ENCODE measurements around the gene SLC6A7.

SLC6A7 gene

DNA sequence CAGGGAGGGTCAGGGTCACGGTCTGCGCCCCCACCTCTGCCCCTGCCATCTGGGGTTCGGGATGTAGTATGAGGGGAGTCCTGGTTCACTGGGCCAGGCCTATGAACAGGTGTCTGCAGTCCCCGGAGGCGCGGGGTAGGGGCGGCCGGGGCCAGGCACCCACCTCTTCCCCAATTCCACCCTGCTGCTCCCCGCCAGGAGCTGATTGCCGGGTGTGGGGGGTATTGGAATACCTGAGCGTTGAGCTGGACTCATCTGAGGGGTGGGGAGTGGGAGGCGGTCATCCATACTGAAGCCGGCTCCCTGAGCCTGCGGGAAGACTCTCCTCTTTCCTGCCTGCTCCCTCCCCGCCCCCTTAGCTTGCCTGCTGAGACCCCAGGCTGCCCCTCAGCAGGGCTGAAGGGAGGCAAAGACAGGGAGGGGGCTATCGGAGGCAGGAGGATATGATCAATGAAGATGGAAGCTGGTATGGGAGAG is 679 bp downstream of the SLC6A7 start:
- no peak for TF ChIP-seq MAX (IDR thresholded peaks at IDR 0.05; ENCODE audit: low read depth, low read length)
- no peak for TF ChIP-seq POLR2A (IDR thresholded peaks at IDR 0.05; ENCODE audit: extremely low read depth, insufficient read length)
- TF ChIP-seq, protein P1, sequence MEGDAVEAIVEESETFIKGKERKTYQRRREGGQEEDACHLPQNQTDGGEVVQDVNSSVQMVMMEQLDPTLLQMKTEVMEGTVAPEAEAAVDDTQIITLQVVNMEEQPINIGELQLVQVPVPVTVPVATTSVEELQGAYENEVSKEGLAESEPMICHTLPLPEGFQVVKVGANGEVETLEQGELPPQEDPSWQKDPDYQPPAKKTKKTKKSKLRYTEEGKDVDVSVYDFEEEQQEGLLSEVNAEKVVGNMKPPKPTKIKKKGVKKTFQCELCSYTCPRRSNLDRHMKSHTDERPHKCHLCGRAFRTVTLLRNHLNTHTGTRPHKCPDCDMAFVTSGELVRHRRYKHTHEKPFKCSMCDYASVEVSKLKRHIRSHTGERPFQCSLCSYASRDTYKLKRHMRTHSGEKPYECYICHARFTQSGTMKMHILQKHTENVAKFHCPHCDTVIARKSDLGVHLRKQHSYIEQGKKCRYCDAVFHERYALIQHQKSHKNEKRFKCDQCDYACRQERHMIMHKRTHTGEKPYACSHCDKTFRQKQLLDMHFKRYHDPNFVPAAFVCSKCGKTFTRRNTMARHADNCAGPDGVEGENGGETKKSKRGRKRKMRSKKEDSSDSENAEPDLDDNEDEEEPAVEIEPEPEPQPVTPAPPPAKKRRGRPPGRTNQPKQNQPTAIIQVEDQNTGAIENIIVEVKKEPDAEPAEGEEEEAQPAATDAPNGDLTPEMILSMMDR (IDR thresholded peaks at IDR 0.05; ENCODE audit: low read depth, low read length), result no peak
- no peak for TF ChIP-seq MYC (IDR thresholded peaks at IDR 0.05; ENCODE audit: low read depth, low read length)
- no peak for DNase-seq (ENCODE audit: low read depth)
- no peak overlapping the region for H3K4me3 ChIP-seq (ENCODE audit: low read depth, low read length)

- TF ChIP-seq POLR2A (IDR thresholded peaks at IDR 0.05; ENCODE audit: extremely low read depth, insufficient read length) (no peak), MAX (IDR thresholded peaks at IDR 0.05; ENCODE audit: low read depth, low read length) (no peak), MYC (IDR thresholded peaks at IDR 0.05; ENCODE audit: low read depth, low read length) (no peak)
- TF ChIP-seq, protein P1 (IDR thresholded peaks at IDR 0.05; ENCODE audit: low read depth, low read length), result no peak
- no peak for DNase-seq (ENCODE audit: low read depth)
- H3K4me3 ChIP-seq (ENCODE audit: low read depth, low read length), result no peak overlapping the region
Observed at GRCh38 chr5:150190987-150191386, 1.1 kb downstream of the SLC6A7 start.

GRCh38 chr5:150192462-150192861 is 2.6 kb downstream of the SLC6A7 start:
- no peak for TF ChIP-seq POLR2A (IDR thresholded peaks at IDR 0.05; ENCODE audit: extremely low read depth, insufficient read length)
- no peak for TF ChIP-seq MYC (IDR thresholded peaks at IDR 0.05; ENCODE audit: low read depth, low read length)
- TF ChIP-seq, protein P1 (IDR thresholded peaks at IDR 0.05; ENCODE audit: low read depth, low read length), result no peak
- no peak for TF ChIP-seq MAX (IDR thresholded peaks at IDR 0.05; ENCODE audit: low read depth, low read length)
- no peak for DNase-seq (ENCODE audit: low read depth)
- no peak overlapping the region for H3K4me3 ChIP-seq (ENCODE audit: low read depth, low read length)

DNA sequence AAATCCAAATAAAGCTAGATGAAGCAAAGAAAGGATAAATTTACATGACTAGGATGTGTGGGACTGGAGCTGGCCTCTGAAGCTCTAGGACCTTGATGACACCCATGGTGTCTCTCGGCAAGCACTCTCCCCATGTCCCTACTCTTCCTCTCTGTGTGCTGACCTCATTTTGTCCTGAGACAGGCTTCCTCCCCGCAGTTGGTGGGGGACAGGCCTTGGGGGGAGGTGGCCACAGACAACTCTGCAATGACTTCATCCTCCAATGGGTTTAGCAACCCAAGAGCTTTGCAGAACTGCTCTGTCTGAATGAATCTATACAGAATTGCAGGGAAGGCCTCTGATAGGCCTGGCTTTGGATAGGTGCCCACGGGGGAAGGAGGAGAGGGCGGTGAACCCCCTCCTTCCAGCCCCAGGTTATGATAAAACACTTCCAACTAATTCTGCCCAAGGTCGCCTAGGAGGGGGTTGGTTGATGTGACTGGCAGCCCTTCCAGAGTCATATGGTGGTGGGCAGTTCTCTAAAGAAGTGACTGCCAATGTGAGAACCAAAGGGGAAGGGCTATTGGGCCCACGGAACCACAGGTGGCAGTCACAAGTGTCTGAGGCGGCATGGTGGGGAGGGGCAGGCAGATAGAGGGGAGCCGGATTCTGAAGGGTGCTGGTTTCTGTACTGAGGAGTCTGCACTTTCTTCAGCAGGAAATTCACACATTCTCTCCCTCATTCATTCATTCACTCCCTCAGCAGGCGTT is 6.0 kb downstream of the SLC6A7 start:
- TF ChIP-seq MYC (IDR thresholded peaks at IDR 0.05; ENCODE audit: low read depth, low read length), result no peak
- TF ChIP-seq POLR2A (IDR thresholded peaks at IDR 0.05; ENCODE audit: extremely low read depth, insufficient read length), result no peak
- no peak for TF ChIP-seq MAX (IDR thresholded peaks at IDR 0.05; ENCODE audit: low read depth, low read length)
- TF ChIP-seq, protein P1 (IDR thresholded peaks at IDR 0.05; ENCODE audit: low read depth, low read length), result no peak
- no peak for DNase-seq (ENCODE audit: low read depth)
- H3K4me3 ChIP-seq (ENCODE audit: low read depth, low read length), result no peak overlapping the region

- DNase-seq (ENCODE audit: low read depth), result no peak
- no peak for TF ChIP-seq MAX (IDR thresholded peaks at IDR 0.05; ENCODE audit: low read depth, low read length)
- no peak for TF ChIP-seq POLR2A (IDR thresholded peaks at IDR 0.05; ENCODE audit: extremely low read depth, insufficient read length)
- TF ChIP-seq, protein P1 (IDR thresholded peaks at IDR 0.05; ENCODE audit: low read depth, low read length), result no peak
- TF ChIP-seq MYC (IDR thresholded peaks at IDR 0.05; ENCODE audit: low read depth, low read length), result no peak
- H3K4me3 ChIP-seq (ENCODE audit: low read depth, low read length), result no peak overlapping the region
Observed at GRCh38 chr5:150196514-150196913, 6.7 kb downstream of the SLC6A7 start.
